Liver (tissue), 9 donors: Measurements from ENCODE around the gene ZIM2. TPM values are rescaled to one million over a fixed set of nuclear protein-coding genes. Genes with fewer than 3 reads are reported as not detected.

ENCODE experiments used
- DNase-seq: peaks from one replicate; pipeline ENCODE4 v3.0.0-alpha.2; 2017; ENCODE audit warnings: low spot score
- H3K27ac ChIP-seq, 2 donors: one replicate each; pipeline ENCODE4 v1.7.0; 2013; ENCODE audit warnings: inconsistent platforms in 2 of 2, low read length in 2 of 2, control low read depth in 1 of 2, low read depth in 1 of 2, mild to moderate bottlenecking in 1 of 2
- H3K27me3 ChIP-seq, 4 donors: one replicate each; pipeline versions ENCODE4 v1.6.1 to v1.7.0; 2013; ENCODE audit warnings: low read length in 3 of 4, inconsistent platforms in 1 of 4, mild to moderate bottlenecking in 1 of 4, moderate library complexity in 1 of 4; ENCODE audit not compliant: control insufficient read depth in 4 of 4, insufficient read depth in 4 of 4
- H3K36me3 ChIP-seq, 4 donors: one replicate each; pipeline versions ENCODE4 v1.6.1 to v1.7.0; 2013; ENCODE audit warnings: low read length in 3 of 4, mild to moderate bottlenecking in 3 of 4, low read depth in 1 of 4, moderate library complexity in 1 of 4; ENCODE audit not compliant: control insufficient read depth in 4 of 4, insufficient read depth in 3 of 4
- H3K4me1 ChIP-seq, 4 donors: one replicate each; pipeline versions ENCODE4 v1.6.1 to v1.7.0; 2013; ENCODE audit warnings: low read length in 3 of 4, mild to moderate bottlenecking in 3 of 4, moderate library complexity in 1 of 4; ENCODE audit not compliant: control insufficient read depth in 4 of 4, insufficient read depth in 4 of 4
- H3K4me3 ChIP-seq, 3 donors: one replicate each; pipeline versions ENCODE4 v1.6.1 to v1.7.0; 2013; ENCODE audit warnings: low read length in 3 of 3, control low read depth in 1 of 3, low read depth in 1 of 3, mild to moderate bottlenecking in 1 of 3
- H3K9ac ChIP-seq, 2 donors: one replicate each; pipeline ENCODE4 v1.7.0; 2013; ENCODE audit warnings: low read length in 2 of 2, mild to moderate bottlenecking in 2 of 2, moderate library complexity in 2 of 2, control low read depth in 1 of 2, low read depth in 1 of 2
- H3K9me3 ChIP-seq, 4 donors: one replicate each; pipeline versions ENCODE4 v1.6.1 to v1.7.0; 2013; ENCODE audit warnings: low read length in 3 of 4; ENCODE audit not compliant: control insufficient read depth in 4 of 4
- GABPA ChIP-seq, 2 donors: IDR thresholded peaks in 1 of 2; conservative IDR thresholded peaks in 1 of 2; 2 replicates each; pipeline ENCODE4 v1.6.1; 2016; ENCODE audit warnings: antibody characterized with exemption in 2 of 2, mild to moderate bottlenecking in 1 of 2, moderate library complexity in 1 of 2
- HNF4A ChIP-seq, 2 donors: conservative IDR thresholded peaks; 2 replicates each; pipeline ENCODE4 v1.6.1; 2016; ENCODE audit warnings: antibody characterized with exemption in 2 of 2, mild to moderate bottlenecking in 2 of 2
- HNF4G ChIP-seq: IDR thresholded peaks from 2 replicates; pipeline ENCODE4 v1.6.1; 2016; ENCODE audit warnings: antibody characterized with exemption
- REST ChIP-seq: IDR thresholded peaks from 2 replicates; pipeline ENCODE4 v1.6.1; 2016; ENCODE audit warnings: antibody characterized with exemption, mild to moderate bottlenecking
- RXRA ChIP-seq, 2 donors: IDR thresholded peaks; 2 replicates each; pipeline ENCODE4 v1.6.1; 2017 to 2018; ENCODE audit warnings: antibody characterized with exemption in 2 of 2, mild to moderate bottlenecking in 1 of 2
- WGBS: extraction: QIAGEN DNeasy Blood & Tissue Kit; methylation state at CpG from one replicate; pipeline ENCODE4 v1.1.7; 2013; 5-methylcytosine and 5-hydroxymethylcytosine counted together
- polyA plus RNA-seq, 2 donors: library from polyadenylated mRNA; stranded (reverse) in 1 of 2; unstranded in 1 of 2; fragments of 200-250 nt in 1 of 2; fragments of >200 nt in 1 of 2; fragmentation: Nextera tagmentation in 1 of 2; extraction: Ambion mirVana in 1 of 2; gene quantifications; one replicate each; pipeline versions ENCODE4 v1.2.1 to v1.2.3, GENCODE V29; 2013 to 2015
- total RNA-seq, 2 donors: library from RNA; depleted of rRNA; stranded (reverse); fragments of >200 nt; gene quantifications; one replicate each; pipeline ENCODE4 v1.2.3, GENCODE V29; 2014
- TF ChIP-seq, protein P1 (sequence below): IDR thresholded peaks from 2 replicates; pipeline ENCODE4 v1.6.1; 2016; ENCODE audit warnings: antibody characterized with exemption
- donor health status: healthy.
- donor health status: healthy.
- donor health status: healthy.
- donor health status: healthy.
- donor health status: healthy.

Gene ZIM2
- total and polyA plus RNA-seq, 4 donors, result 0.03 to 3.2 (median 0.33) TPM; not detected in 1

DNA sequence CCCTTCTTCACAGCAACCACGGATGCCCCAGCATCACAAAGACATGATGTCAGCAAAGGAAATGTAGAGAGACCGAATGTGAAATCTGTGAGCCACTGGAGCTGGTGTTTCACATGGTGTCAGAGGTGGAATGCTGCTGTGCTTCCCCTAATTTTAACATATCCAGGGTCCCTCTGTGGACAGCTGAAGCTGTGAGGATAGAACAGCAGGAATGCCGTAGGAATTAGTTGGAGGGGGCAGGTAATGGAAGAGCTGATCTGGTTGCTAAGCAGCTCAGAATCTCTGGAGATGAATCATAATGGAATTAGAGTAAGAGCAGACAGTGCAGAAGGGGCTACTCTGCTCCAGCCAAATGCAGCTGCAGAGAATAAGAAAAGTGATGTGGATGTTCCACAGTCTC lies 100.0 kb downstream of the ZIM2 start:
- TF ChIP-seq HNF4A (conservative IDR thresholded peaks at IDR 0.05) (no peak), GABPA (IDR thresholded peaks at IDR 0.05 in 1 of 2, conservative IDR thresholded peaks at IDR 0.05 in 1 of 2) (no peak), HNF4G (no peak), RXRA (IDR thresholded peaks at IDR 0.05) (no peak)
- TF ChIP-seq, protein P1, sequence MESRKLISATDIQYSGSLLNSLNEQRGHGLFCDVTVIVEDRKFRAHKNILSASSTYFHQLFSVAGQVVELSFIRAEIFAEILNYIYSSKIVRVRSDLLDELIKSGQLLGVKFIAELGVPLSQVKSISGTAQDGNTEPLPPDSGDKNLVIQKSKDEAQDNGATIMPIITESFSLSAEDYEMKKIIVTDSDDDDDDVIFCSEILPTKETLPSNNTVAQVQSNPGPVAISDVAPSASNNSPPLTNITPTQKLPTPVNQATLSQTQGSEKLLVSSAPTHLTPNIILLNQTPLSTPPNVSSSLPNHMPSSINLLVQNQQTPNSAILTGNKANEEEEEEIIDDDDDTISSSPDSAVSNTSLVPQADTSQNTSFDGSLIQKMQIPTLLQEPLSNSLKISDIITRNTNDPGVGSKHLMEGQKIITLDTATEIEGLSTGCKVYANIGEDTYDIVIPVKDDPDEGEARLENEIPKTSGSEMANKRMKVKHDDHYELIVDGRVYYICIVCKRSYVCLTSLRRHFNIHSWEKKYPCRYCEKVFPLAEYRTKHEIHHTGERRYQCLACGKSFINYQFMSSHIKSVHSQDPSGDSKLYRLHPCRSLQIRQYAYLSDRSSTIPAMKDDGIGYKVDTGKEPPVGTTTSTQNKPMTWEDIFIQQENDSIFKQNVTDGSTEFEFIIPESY, result no peak
- H3K27ac ChIP-seq, result no peak overlapping the region
- no peak overlapping the region for H3K9ac ChIP-seq
- no peak overlapping the region for H3K4me3 ChIP-seq
- no peak for DNase-seq
- H3K27me3 ChIP-seq, result no peaks in the 10 kb centered on the region
- H3K4me1 ChIP-seq, result no peaks in the 10 kb centered on the region
- H3K9me3 ChIP-seq, result peaks cover 1 to 6% (median 4%) of the 10 kb centered on the region in 4 donors
- 35% methylated on average over 3 of the region's 3 CpGs for WGBS
- no peaks in the 10 kb centered on the region for H3K36me3 ChIP-seq

DNA sequence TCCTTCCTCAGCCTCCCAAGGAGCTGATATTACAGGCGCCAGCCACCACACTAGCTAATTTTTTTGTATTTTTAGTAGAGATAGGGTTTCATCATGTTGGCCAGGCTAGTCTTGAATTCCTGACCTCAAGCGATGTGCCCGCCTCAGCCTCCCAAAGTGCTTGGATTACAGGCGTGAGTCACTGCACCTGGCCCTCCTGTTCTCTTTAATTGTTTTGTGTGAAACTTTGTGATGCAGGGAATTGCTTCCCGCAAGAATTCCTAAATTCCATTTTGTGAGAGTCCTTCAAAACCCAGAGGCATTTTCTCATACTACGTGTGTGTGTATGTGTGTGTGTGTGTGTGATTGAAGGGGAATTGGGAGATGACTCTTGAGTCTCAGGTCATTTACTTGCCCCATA lies 104.0 kb downstream of the ZIM2 start:
- TF ChIP-seq, protein P1, result no peak
- TF ChIP-seq HNF4A (conservative IDR thresholded peaks at IDR 0.05), result no peak
- 76% methylated on average over 6 of the region's 6 CpGs for WGBS
- peaks cover 1 to 6% (median 5%) of the 10 kb centered on the region in 4 donors for H3K9me3 ChIP-seq

DNA sequence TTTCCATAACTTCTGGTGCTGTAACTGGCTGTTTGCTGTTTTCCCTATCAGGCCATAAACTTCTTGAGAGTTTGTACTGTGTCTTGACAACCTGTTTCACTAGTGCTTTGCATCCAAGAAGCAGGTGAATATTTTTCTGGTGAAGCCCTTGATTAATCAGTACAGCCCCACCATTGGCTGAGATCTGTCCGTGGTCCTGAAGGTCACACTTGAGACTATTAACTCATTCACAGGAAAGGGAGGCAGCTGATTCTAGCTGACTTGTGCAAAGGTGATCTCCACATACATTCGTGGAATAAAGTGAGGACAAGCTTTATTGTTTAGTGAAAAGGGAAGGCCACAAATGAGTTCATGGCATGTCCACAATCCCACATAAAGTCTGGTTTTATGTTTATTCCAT lies 107.5 kb downstream of the ZIM2 start:
- Histone ChIP-seq H3K9me3 (peaks cover 1 to 6% (median 5%) of the 10 kb centered on the region in 4 donors), H3K4me3 (no peak overlapping the region), H3K27ac (no peak overlapping the region), H3K27me3 (no peaks in the 10 kb centered on the region), H3K4me1 (no peaks in the 10 kb centered on the region), H3K9ac (no peak overlapping the region), H3K36me3 (no peaks in the 10 kb centered on the region)
- no peak for DNase-seq
- 10% methylated on average over 2 of the region's 2 CpGs for WGBS
- TF ChIP-seq REST (peak; percentile 84), HNF4G (no peak)

More for the DNA sequence above, 104.0 kb downstream of the ZIM2 start:
- DNase-seq, result no peak
- Histone ChIP-seq H3K4me1 (no peaks in the 10 kb centered on the region), H3K9ac (no peak overlapping the region), H3K27me3 (no peaks in the 10 kb centered on the region), H3K4me3 (no peak overlapping the region), H3K27ac (no peak overlapping the region), H3K36me3 (no peaks in the 10 kb centered on the region)
